Gastrocnemius medialis (tissue), 4 donors: ENCODE measurements around the gene TMEM108. TPM values are rescaled to one million over a fixed set of nuclear protein-coding genes. Genes with fewer than 3 reads are reported as not detected.

ENCODE experiments used
- ATAC-seq, 2 donors: fragments of 150-250 bp; one replicate each; pipeline ENCODE4 v1.9.1; 2016
- DNase-seq, 2 donors: peaks; one replicate each; pipeline ENCODE4 v3.0.0-alpha.2; 2019
- H3K27ac ChIP-seq, 4 donors: fragments of 200-600 bp; sonication (generic); 1 replicate in 1 of 4; 2 replicates in 3 of 4; pipeline ENCODE4 v1.5.1; 2016 to 2018; ENCODE audit warnings: mild to moderate bottlenecking in 2 of 4, moderate library complexity in 1 of 4
- H3K27me3 ChIP-seq, 3 donors: fragments of 200-600 bp; sonication (generic) in 2 of 3; 1 replicate in 1 of 3; 2 replicates in 2 of 3; pipeline versions ENCODE4 v1.5.1 to v1.6.0; 2016 to 2019; ENCODE audit warnings: mild to moderate bottlenecking in 1 of 3, moderate library complexity in 1 of 3
- H3K36me3 ChIP-seq, 2 donors: fragments of 200-600 bp; sonication (generic) in 1 of 2; one replicate each; pipeline ENCODE4 v1.5.1; 2017 to 2018
- H3K4me1 ChIP-seq, 2 donors: fragments of 200-600 bp; sonication (generic) in 1 of 2; one replicate each; pipeline ENCODE4 v1.5.1; 2016 to 2017; ENCODE audit warnings: mild to moderate bottlenecking in 2 of 2
- H3K4me3 ChIP-seq, 4 donors: fragments of 200-600 bp; sonication (generic) in 3 of 4; 1 replicate in 1 of 4; 2 replicates in 3 of 4; pipeline ENCODE4 v1.5.1; 2016 to 2019; ENCODE audit warnings: mild to moderate bottlenecking in 2 of 4
- H3K9me3 ChIP-seq, 3 donors: fragments of 200-600 bp; sonication (generic) in 2 of 3; 1 replicate in 1 of 3; 2 replicates in 2 of 3; pipeline ENCODE4 v1.5.1; 2016 to 2019
- CTCF ChIP-seq, 5 experiments: fragments of 450-650 bp in 3 of 5; fragments of 200-600 bp in 2 of 5; sonication (generic) in 2 of 5; IDR thresholded peaks in 4 of 5; conservative IDR thresholded peaks in 1 of 5; 1 replicate in 4 of 5; 2 replicates in 1 of 5; pipeline ENCODE4 v1.5.1; 2016 to 2019; ENCODE audit warnings: antibody characterized with exemption in 5 of 5, mild to moderate bottlenecking in 3 of 5, moderate library complexity in 3 of 5
- POLR2A ChIP-seq, 2 donors: fragments of 450-650 bp; IDR thresholded peaks; one replicate each; pipeline ENCODE4 v1.6.1; 2017; ENCODE audit warnings: antibody characterized with exemption in 2 of 2, mild to moderate bottlenecking in 2 of 2, moderate library complexity in 2 of 2
- in situ Hi-C, 4 donors: fragments of 200-750 bp; cut with MboI; loops; one replicate each; pipeline versions ENCODE4 v1.15.0 to v1.8.0; 2017; ENCODE audit warnings: low sequenced_read_pairs in 4 of 4
- intact Hi-C: fragments of 100-400 bp; cut with DNase I; formaldehyde crosslinking; loops from one replicate; pipeline ENCODE4 v1.15.1; 2023; ENCODE audit warnings: low total_unique reads
- total RNA-seq, 4 donors: library from RNA; depleted of rRNA; stranded (reverse); fragments of >200 nt; gene quantifications; one replicate each; pipeline versions ENCODE4 v1.1.0 to v1.2.3, GENCODE V29; 2016

The TMEM108 gene
- total RNA-seq, 4 donors from 2014 or later: 1.1 to 3.7 (median 2.4) TPM

GRCh38 chr3:133377396-133377795 lies 339.2 kb downstream of the TMEM108 start:
- H3K27ac ChIP-seq: no peak overlapping the region
- no peaks in the 10 kb centered on the region for H3K9me3 ChIP-seq
- peaks cover 2 to 6% of the 10 kb centered on the region in 2 donors for H3K4me1 ChIP-seq
- intact Hi-C loops: loop anchor here (2.0 kb wide), 1 partner anchor 335 kb away; no protein-coding TSS in a partner anchor
- peak in 2 of 5 experiments; percentile 21 to 31 for TF ChIP-seq CTCF (IDR thresholded peaks at IDR 0.05 in 4 of 5, conservative IDR thresholded peaks at IDR 0.05 in 1 of 5)
- TF ChIP-seq POLR2A (IDR thresholded peaks at IDR 0.05): no peak
- no peaks in the 10 kb centered on the region for H3K36me3 ChIP-seq
- H3K27me3 ChIP-seq: no peaks in the 10 kb centered on the region
- ATAC-seq: peak in 1 of 2 donors; percentile 39
- DNase-seq: no peak
- in situ Hi-C loops: loop anchor here in 3 of 4 donors (5.0 to 25.0 kb wide), 2 partner anchors 340 to 645 kb away; partner anchors contain the start of gene TMEM108 (in 2 of the 3)
- H3K4me3 ChIP-seq: no peak overlapping the region

DNA sequence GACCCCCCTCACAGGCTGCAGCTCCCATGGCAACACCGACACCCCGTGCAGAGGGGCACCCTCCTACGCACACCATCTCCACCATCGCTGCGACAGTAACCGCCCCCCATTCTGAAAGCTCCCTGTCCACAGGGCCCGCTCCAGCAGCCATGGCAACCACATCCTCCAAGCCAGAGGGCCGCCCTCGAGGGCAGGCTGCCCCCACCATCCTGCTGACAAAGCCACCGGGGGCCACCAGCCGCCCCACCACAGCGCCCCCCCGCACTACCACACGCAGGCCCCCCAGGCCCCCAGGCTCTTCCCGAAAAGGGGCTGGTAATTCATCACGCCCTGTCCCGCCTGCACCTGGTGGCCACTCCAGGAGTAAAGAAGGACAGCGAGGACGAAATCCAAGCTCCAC lies 341.7 kb downstream of the TMEM108 start:
- intact Hi-C loops: no loop called here
- DNase-seq (no peak), ATAC-seq (no peak)
- TF ChIP-seq POLR2A (IDR thresholded peaks at IDR 0.05) (no peak), CTCF (IDR thresholded peaks at IDR 0.05 in 4 of 5, conservative IDR thresholded peaks at IDR 0.05 in 1 of 5) (no peak)
- in situ Hi-C loops: loop anchor here (5.0 to 25.0 kb wide), 5 partner anchors 335 to 653 kb away; partner anchors contain the start of gene TMEM108 (in 2 of the 4)
- Histone ChIP-seq H3K4me3 (no peak overlapping the region), H3K36me3 (no peaks in the 10 kb centered on the region), H3K27me3 (no peaks in the 10 kb centered on the region), H3K9me3 (no peaks in the 10 kb centered on the region), H3K27ac (no peak overlapping the region), H3K4me1 (peaks cover 6 to 23% of the 10 kb centered on the region in 2 donors)

DNA sequence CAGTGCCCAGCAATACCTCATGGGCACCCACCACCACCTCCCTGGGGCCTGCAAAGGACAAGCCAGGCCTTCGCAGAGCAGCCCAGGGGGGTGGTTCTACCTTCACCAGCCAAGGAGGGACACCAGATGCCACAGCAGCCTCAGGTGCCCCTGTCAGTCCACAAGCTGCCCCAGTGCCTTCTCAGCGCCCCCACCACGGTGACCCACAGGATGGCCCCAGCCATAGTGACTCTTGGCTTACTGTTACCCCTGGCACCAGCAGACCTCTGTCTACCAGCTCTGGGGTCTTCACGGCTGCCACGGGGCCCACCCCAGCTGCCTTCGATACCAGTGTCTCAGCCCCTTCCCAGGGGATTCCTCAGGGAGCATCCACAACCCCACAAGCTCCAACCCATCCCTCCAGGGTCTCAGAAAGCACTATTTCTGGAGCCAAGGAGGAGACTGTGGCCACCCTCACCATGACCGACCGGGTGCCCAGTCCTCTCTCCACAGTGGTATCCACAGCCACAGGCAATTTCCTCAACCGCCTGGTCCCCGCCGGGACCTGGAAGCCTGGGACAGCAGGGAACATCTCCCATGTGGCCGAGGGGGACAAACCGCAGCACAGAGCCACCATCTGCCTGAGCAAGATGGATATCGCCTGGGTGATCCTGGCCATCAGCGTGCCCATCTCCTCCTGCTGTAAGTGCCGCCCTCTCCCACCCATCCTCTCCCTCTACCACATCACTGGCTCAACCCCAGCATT lies 342.5 kb downstream of the TMEM108 start:
- ATAC-seq: no peak
- H3K9me3 ChIP-seq: no peaks in the 10 kb centered on the region
- no peak for TF ChIP-seq POLR2A (IDR thresholded peaks at IDR 0.05)
- TF ChIP-seq CTCF (IDR thresholded peaks at IDR 0.05 in 4 of 5, conservative IDR thresholded peaks at IDR 0.05 in 1 of 5): no peak
- intact Hi-C loops (no loop called here), in situ Hi-C loops (loop anchor here (5.0 to 25.0 kb wide), 4 partner anchors 336 to 653 kb away; partner anchors contain the start of gene TMEM108 (in 2 of the 4))
- H3K27ac ChIP-seq: no peak overlapping the region
- no peaks in the 10 kb centered on the region for H3K27me3 ChIP-seq
- H3K4me3 ChIP-seq: no peak overlapping the region
- peaks cover 6 to 23% of the 10 kb centered on the region in 2 donors for H3K4me1 ChIP-seq
- H3K36me3 ChIP-seq: no peaks in the 10 kb centered on the region
- DNase-seq: no peak

DNA sequence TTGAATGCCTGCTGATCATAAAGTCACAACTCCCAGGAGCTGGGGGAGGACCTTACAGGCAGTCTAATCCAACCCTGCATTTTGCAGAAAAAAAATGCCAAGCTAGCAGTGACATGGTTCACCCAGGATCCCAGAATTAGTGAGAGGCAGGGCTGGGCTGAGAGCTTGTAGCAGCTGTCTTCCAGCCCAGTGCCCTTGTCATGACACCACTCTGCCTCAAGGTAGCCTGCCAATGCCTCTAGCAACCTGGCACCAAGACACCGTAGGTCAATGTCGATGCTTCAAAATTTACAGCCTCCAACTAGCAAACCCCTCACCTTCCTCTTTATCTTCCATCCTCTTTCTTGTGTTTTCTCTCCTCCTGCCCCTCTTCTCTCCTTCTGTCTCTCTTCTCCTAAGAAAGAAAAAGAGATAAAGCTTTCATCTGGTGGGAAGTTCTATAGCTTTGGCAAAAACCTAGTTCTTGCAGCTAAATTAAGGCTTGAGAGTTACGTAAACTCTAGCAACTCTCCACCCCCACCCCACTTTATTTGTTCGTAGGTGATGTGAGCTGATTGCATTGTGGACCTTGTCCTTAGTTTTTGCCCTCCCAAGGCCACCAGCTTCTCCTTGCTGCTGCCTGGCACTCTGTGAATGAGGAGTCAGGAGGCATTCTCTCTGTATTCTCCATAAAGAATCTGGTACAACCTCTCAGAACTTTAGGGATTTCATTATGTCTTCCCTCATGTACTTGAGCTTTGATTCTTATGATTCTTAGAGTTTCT lies 343.3 kb downstream of the TMEM108 start:
- ATAC-seq (no peak), DNase-seq (no peak)
- H3K9me3 ChIP-seq: no peaks in the 10 kb centered on the region
- intact Hi-C loops: no loop called here
- H3K4me3 ChIP-seq: no peak overlapping the region
- TF ChIP-seq CTCF (IDR thresholded peaks at IDR 0.05 in 4 of 5, conservative IDR thresholded peaks at IDR 0.05 in 1 of 5): no peak
- H3K4me1 ChIP-seq: peaks cover 6 to 23% of the 10 kb centered on the region in 2 donors
- no peaks in the 10 kb centered on the region for H3K27me3 ChIP-seq
- no peak overlapping the region for H3K27ac ChIP-seq
- in situ Hi-C loops: loop anchor here (5.0 to 25.0 kb wide), 4 partner anchors 337 to 654 kb away; partner anchors contain the start of gene TMEM108 (in 2 of the 4)
- H3K36me3 ChIP-seq: no peaks in the 10 kb centered on the region
